NB4 (cell line): ENCODE measurements around the gene JAZF1.

Experiments
- MYC ChIP-seq: IDR thresholded peaks from 2 replicates; pipeline ENCODE4 v1.6.1; 2011; ENCODE audit warnings: low read depth, low read length
- POLR2A ChIP-seq: IDR thresholded peaks from 2 replicates; pipeline ENCODE4 v1.6.1; 2011; ENCODE audit warnings: mild to moderate bottlenecking; ENCODE audit not compliant: insufficient read length; ENCODE audit errors: extremely low read depth
- TF ChIP-seq, protein P1 (sequence below): IDR thresholded peaks from one replicate; pipeline ENCODE4 v1.5.1; 2012; ENCODE audit warnings: low read depth, low read length

DNA sequence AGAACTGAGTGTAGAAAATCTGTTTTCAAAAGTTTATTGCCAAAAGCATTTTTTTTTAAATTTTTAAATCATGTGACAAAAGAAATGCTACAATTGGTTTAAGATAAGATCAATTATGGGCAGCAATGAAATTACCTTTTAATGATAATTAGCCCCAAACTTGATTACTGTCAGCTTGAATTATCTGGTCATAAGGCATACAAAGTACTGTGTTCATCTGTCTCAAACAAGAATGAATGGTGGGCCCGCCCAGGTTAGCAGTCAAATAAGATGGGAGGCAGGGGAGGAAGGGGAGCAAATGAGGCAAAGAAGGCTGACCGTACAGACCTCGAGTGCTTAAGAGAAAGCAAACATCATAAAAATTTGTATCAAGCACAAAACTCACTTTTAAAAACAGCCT lies 68.1 kb downstream of the JAZF1 start:
- TF ChIP-seq, protein P1, sequence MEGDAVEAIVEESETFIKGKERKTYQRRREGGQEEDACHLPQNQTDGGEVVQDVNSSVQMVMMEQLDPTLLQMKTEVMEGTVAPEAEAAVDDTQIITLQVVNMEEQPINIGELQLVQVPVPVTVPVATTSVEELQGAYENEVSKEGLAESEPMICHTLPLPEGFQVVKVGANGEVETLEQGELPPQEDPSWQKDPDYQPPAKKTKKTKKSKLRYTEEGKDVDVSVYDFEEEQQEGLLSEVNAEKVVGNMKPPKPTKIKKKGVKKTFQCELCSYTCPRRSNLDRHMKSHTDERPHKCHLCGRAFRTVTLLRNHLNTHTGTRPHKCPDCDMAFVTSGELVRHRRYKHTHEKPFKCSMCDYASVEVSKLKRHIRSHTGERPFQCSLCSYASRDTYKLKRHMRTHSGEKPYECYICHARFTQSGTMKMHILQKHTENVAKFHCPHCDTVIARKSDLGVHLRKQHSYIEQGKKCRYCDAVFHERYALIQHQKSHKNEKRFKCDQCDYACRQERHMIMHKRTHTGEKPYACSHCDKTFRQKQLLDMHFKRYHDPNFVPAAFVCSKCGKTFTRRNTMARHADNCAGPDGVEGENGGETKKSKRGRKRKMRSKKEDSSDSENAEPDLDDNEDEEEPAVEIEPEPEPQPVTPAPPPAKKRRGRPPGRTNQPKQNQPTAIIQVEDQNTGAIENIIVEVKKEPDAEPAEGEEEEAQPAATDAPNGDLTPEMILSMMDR, result no peak
- TF ChIP-seq POLR2A (no peak), MYC (no peak)
